ENCODE results near the gene NELFB. TPM values are rescaled to one million over a fixed set of nuclear protein-coding genes. Genes with fewer than 3 reads are reported as not detected.

Gene NELFB
- total RNA-seq, 1 experiment from 2014 or later: 72.6 TPM

- POLR2A ChIA-PET (ENCODE audit: low non-redundant PET): no interaction called here
- H3K27ac ChIP-seq (ENCODE audit: low read depth, low read length, poor library complexity, severe bottlenecking): no peak overlapping the region
Observed at GRCh38 chr9:137306850-137307254, 51.7 kb downstream of the NELFB start.

GRCh38 chr9:137307255-137308056 lies 52.3 kb downstream of the NELFB start:
- peaks cover 40% of the 10 kb centered on the region for H3K4me1 ChIP-seq (ENCODE audit: insufficient read depth, low read length, poor library complexity, severe bottlenecking)
- no peaks in the 10 kb centered on the region for H3K9me3 ChIP-seq (ENCODE audit: low read depth, low read length, poor library complexity, severe bottlenecking)
- H3K27me3 ChIP-seq (replicated peaks; ENCODE audit: insufficient read depth, low read depth, low read length, poor library complexity): no peaks in the 10 kb centered on the region
- no peaks in the 10 kb centered on the region for H3K36me3 ChIP-seq (ENCODE audit: insufficient read depth, low read length, poor library complexity, severe bottlenecking)
- intact Hi-C loops (cut with micrococcal nuclease; ENCODE audit: unreplicated experiment): no loop called here
- H3K4me3 ChIP-seq (ENCODE audit: low read depth, low read length, poor library complexity, severe bottlenecking): no peak overlapping the region
- DNase-seq (ENCODE audit: low spot score): no peak
- ChIA-PET POLR2A (ENCODE audit: low non-redundant PET) (no interaction called here), CTCF (no interaction called here)
- no peak overlapping the region for H3K27ac ChIP-seq (ENCODE audit: low read depth, low read length, poor library complexity, severe bottlenecking)
- no TSS peak for BruUV-seq (replicated peaks)
- TF ChIP-seq CTCF (conservative IDR thresholded peaks at IDR 0.05; ENCODE audit: low read depth, low read length) (no peak), EZH2 (IDR thresholded peaks at IDR 0.05; ENCODE audit: borderline replicate concordance, low read depth, low read length, poor library complexity, severe bottlenecking) (no peak)

More at GRCh38 chr9:137306850-137307254, 51.7 kb downstream of the NELFB start:
- intact Hi-C loops (cut with micrococcal nuclease; ENCODE audit: unreplicated experiment): no loop called here
- TF ChIP-seq EZH2 (IDR thresholded peaks at IDR 0.05; ENCODE audit: borderline replicate concordance, low read depth, low read length, poor library complexity, severe bottlenecking): no peak
- TF ChIP-seq CTCF (conservative IDR thresholded peaks at IDR 0.05; ENCODE audit: low read depth, low read length): no peak
- CTCF ChIA-PET: no interaction called here
- Histone ChIP-seq H3K4me1 (ENCODE audit: insufficient read depth, low read length, poor library complexity, severe bottlenecking) (peaks cover 41% of the 10 kb centered on the region), H3K4me3 (ENCODE audit: low read depth, low read length, poor library complexity, severe bottlenecking) (no peak overlapping the region), H3K27me3 (replicated peaks; ENCODE audit: insufficient read depth, low read depth, low read length, poor library complexity) (no peaks in the 10 kb centered on the region), H3K9me3 (ENCODE audit: low read depth, low read length, poor library complexity, severe bottlenecking) (no peaks in the 10 kb centered on the region), H3K36me3 (ENCODE audit: insufficient read depth, low read length, poor library complexity, severe bottlenecking) (no peaks in the 10 kb centered on the region)
- BruUV-seq (replicated peaks): no TSS peak
- no peak for DNase-seq (ENCODE audit: low spot score)

- no peak overlapping the region for H3K27ac ChIP-seq (ENCODE audit: low read depth, low read length, poor library complexity, severe bottlenecking)
- H3K4me1 ChIP-seq (ENCODE audit: insufficient read depth, low read length, poor library complexity, severe bottlenecking): peaks cover 33% of the 10 kb centered on the region
- no TSS peak for BruUV-seq (replicated peaks)
- intact Hi-C loops (cut with micrococcal nuclease; ENCODE audit: unreplicated experiment): no loop called here
- H3K36me3 ChIP-seq (ENCODE audit: insufficient read depth, low read length, poor library complexity, severe bottlenecking): no peaks in the 10 kb centered on the region
- no peaks in the 10 kb centered on the region for H3K9me3 ChIP-seq (ENCODE audit: low read depth, low read length, poor library complexity, severe bottlenecking)
- H3K27me3 ChIP-seq (replicated peaks; ENCODE audit: insufficient read depth, low read depth, low read length, poor library complexity): no peaks in the 10 kb centered on the region
- H3K4me3 ChIP-seq (ENCODE audit: low read depth, low read length, poor library complexity, severe bottlenecking): no peak overlapping the region
- POLR2A ChIA-PET (ENCODE audit: low non-redundant PET): no interaction called here
- no peak for DNase-seq (ENCODE audit: low spot score)
- CTCF ChIA-PET: no interaction called here
- TF ChIP-seq EZH2 (IDR thresholded peaks at IDR 0.05; ENCODE audit: borderline replicate concordance, low read depth, low read length, poor library complexity, severe bottlenecking) (no peak), CTCF (conservative IDR thresholded peaks at IDR 0.05; ENCODE audit: low read depth, low read length) (no peak)
Observed at GRCh38 chr9:137308057-137308619, 53.0 kb downstream of the NELFB start.
